GM12864 (cell line): ENCODE results near the gene LMCD1.

Source experiments
- DNase-seq: peaks from one replicate; pipeline ENCODE4 v3.0.0-alpha.2; 2011; ENCODE audit warnings: low read depth
- H3K4me3 ChIP-seq: 2 replicates; pipeline ENCODE4 v1.5.1; 2011; ENCODE audit warnings: mild to moderate bottlenecking, low read depth, low read length, control low read depth
- CTCF ChIP-seq: IDR thresholded peaks from 2 replicates; pipeline ENCODE4 v1.5.1; 2011; ENCODE audit warnings: low read depth, mild to moderate bottlenecking, moderate library complexity, low read length, control low read depth, inconsistent platforms; ENCODE audit errors: missing control alignments

Gene LMCD1

GRCh38 chr3:8573342-8573926 is 71.8 kb downstream of the LMCD1 start:
- no peak for TF ChIP-seq CTCF
- H3K4me3 ChIP-seq = no peak overlapping the region
- no peak for DNase-seq

- no peak overlapping the region for H3K4me3 ChIP-seq
- TF ChIP-seq CTCF = no peak
- no peak for DNase-seq
Observed at GRCh38 chr3:8574040-8574669, 72.5 kb downstream of the LMCD1 start.

- no peak for DNase-seq
- TF ChIP-seq CTCF = no peak
- no peak overlapping the region for H3K4me3 ChIP-seq
Observed at GRCh38 chr3:8574670-8575322, 73.2 kb downstream of the LMCD1 start.

GRCh38 chr3:8575364-8576104 is 73.9 kb downstream of the LMCD1 start:
- TF ChIP-seq CTCF = no peak
- no peak overlapping the region for H3K4me3 ChIP-seq
- no peak for DNase-seq

- H3K4me3 ChIP-seq = no peak overlapping the region
- no peak for TF ChIP-seq CTCF
- no peak for DNase-seq
Observed at GRCh38 chr3:8576436-8576835, 74.8 kb downstream of the LMCD1 start.

GRCh38 chr3:8576841-8577571 is 75.4 kb downstream of the LMCD1 start:
- DNase-seq = no peak
- H3K4me3 ChIP-seq = no peak overlapping the region
- TF ChIP-seq CTCF = no peak
